ENCODE results near the gene KRT8.
"Not testable (repeated sequence)": the region's sequence is repeated elsewhere in the genome, so short reads cannot be mapped to it uniquely, and the experiment has no call there.

The KRT8 gene

GRCh38 chr12:52873513-52873831, 31.4 kb downstream of the KRT8 start:
- no peak for FAIRE-seq

- FAIRE-seq: no peak
Measured at GRCh38 chr12:52872644-52873389, 32.1 kb downstream of the KRT8 start.

- FAIRE-seq: no peak
Measured at GRCh38 chr12:52871291-52872039, 33.4 kb downstream of the KRT8 start.

- FAIRE-seq: no peak
Measured at GRCh38 chr12:52870361-52871290, 34.2 kb downstream of the KRT8 start.

GRCh38 chr12:52867642-52868041, 37.2 kb downstream of the KRT8 start:
- no peak for FAIRE-seq

- no peak for FAIRE-seq
Measured at GRCh38 chr12:52867152-52867551, 37.7 kb downstream of the KRT8 start.

- no peak for FAIRE-seq
Measured at GRCh38 chr12:52865090-52865944, 39.6 kb downstream of the KRT8 start.

- FAIRE-seq: no peak
Measured at GRCh38 chr12:52862023-52862422, 42.9 kb downstream of the KRT8 start.

- no peak for FAIRE-seq
Measured at GRCh38 chr12:52861511-52861910, 43.4 kb downstream of the KRT8 start.

- FAIRE-seq: no peak
Measured at GRCh38 chr12:52860102-52860823, 44.6 kb downstream of the KRT8 start.

- no peak for FAIRE-seq
Measured at GRCh38 chr12:52857500-52857899, 47.4 kb downstream of the KRT8 start.

GRCh38 chr12:52856787-52857186, 48.1 kb downstream of the KRT8 start:
- FAIRE-seq: no peak

GRCh38 chr12:52856077-52856476, 48.8 kb downstream of the KRT8 start:
- not testable (repeated sequence) for FAIRE-seq

- FAIRE-seq: no peak
Measured at GRCh38 chr12:52851787-52852186, 53.1 kb downstream of the KRT8 start.

GRCh38 chr12:52850681-52851080, 54.2 kb downstream of the KRT8 start:
- FAIRE-seq: no peak

- FAIRE-seq: no peak
Measured at GRCh38 chr12:52849511-52849910, 55.4 kb downstream of the KRT8 start.

- FAIRE-seq: no peak
Measured at GRCh38 chr12:52848661-52849255, 56.1 kb downstream of the KRT8 start, which contains the start of gene KRT78. Gene KRT78 (minus strand): TSS chr12:52848994. CDS start chr12:52848930, 64 bp downstream.

- FAIRE-seq: no peak
Measured at GRCh38 chr12:52847335-52848102, 57.4 kb downstream of the KRT8 start.

All from TTC549 (cell line).